H1 (cell line): ENCODE data around the gene WDR7. TPM values are rescaled to one million over a fixed set of nuclear protein-coding genes. Genes with fewer than 3 reads are reported as not detected.
A peak's percentile ranks its signal among the peaks of the same experiment; 100 is the strongest.

ENCODE experiments used
- CTCF ChIA-PET: fragments of 300-600 bp; sonication (Branson Sonifier 250); formaldehyde crosslinking; loops from one replicate; lab custom pipeline; 2021; ENCODE audit not compliant: partially characterized antibody; lab: Charles Lee
- POLR2A ChIA-PET: fragments of 300-600 bp; sonication (Branson Sonifier 250); formaldehyde crosslinking; loops from one replicate; lab custom pipeline; 2021; ENCODE audit warnings: inconsistent platforms; ENCODE audit not compliant: partially characterized antibody; lab: Charles Lee
- DNase-seq, 2 experiments: peaks; one replicate each; pipeline versions ENCODE4 v3.0.0 to v3.0.0-alpha.2; 2010 to 2022; ENCODE audit warnings: low spot score in 2 of 2, low read depth in 1 of 2, mixed read lengths in 1 of 2
- FAIRE-seq: peaks from 2 replicates; lab custom pipeline; 2011; peaks lifted over from hg19 to GRCh38; lab: Jason Lieb, UNC
- H2AFZ ChIP-seq: 2 replicates; pipeline ENCODE4 v1.8.1; 2012; ENCODE audit warnings: low read length, inconsistent platforms
- H2AK5ac ChIP-seq: 2 replicates; pipeline ENCODE4 v1.6.1; 2013; ENCODE audit warnings: low read depth, low read length
- H2BK120ac ChIP-seq: replicated peaks from 2 replicates; pipeline ENCODE3; 2013; ENCODE audit warnings: low read depth, low read length, inconsistent platforms
- H2BK12ac ChIP-seq: 2 replicates; pipeline ENCODE4 v1.6.1; 2013; ENCODE audit warnings: low read depth, low read length
- H2BK15ac ChIP-seq: 2 replicates; pipeline ENCODE4 v1.6.1; 2013; ENCODE audit warnings: low read length
- H2BK20ac ChIP-seq: 2 replicates; pipeline ENCODE4 v1.6.1; 2013; ENCODE audit warnings: low read length
- H2BK5ac ChIP-seq: 2 replicates; pipeline ENCODE4 v1.6.1; 2013; ENCODE audit warnings: low read depth, low read length
- H3K14ac ChIP-seq: 2 replicates; pipeline ENCODE4 v1.6.1; 2013; ENCODE audit warnings: inconsistent platforms; ENCODE audit not compliant: insufficient read length
- H3K18ac ChIP-seq: 2 replicates; pipeline ENCODE4 v1.6.1; 2013; ENCODE audit warnings: low read length; ENCODE audit errors: extremely low read depth
- H3K23ac ChIP-seq: 2 replicates; pipeline ENCODE4 v1.6.1; 2013; ENCODE audit warnings: inconsistent platforms; ENCODE audit not compliant: insufficient read length
- H3K23me2 ChIP-seq: 2 replicates; pipeline ENCODE4 v1.6.1; 2013; ENCODE audit warnings: low read depth, low read length
- H3K27ac ChIP-seq: 2 replicates; pipeline ENCODE4 v1.6.1; 2011; ENCODE audit warnings: low read depth, low read length, inconsistent platforms
- H3K27me3 ChIP-seq, 4 experiments: replicated peaks in 1 of 4; 1 replicate in 1 of 4; 2 replicates in 3 of 4; pipeline versions ENCODE4 v1.6.1 to v1.8.1; 2011 to 2013; ENCODE audit warnings: low read length in 3 of 4, mild to moderate bottlenecking in 3 of 4, inconsistent platforms in 2 of 4, mixed read lengths in 2 of 4, moderate library complexity in 1 of 4; ENCODE audit not compliant: control insufficient read depth in 3 of 4, insufficient read depth in 3 of 4; ENCODE audit errors: extremely low read depth in 1 of 4
- H3K36me3 ChIP-seq, 4 experiments: 2 replicates each; pipeline versions ENCODE4 v1.6.1 to v1.8.1; 2011 to 2013; ENCODE audit warnings: mild to moderate bottlenecking in 4 of 4, low read length in 3 of 4, moderate library complexity in 2 of 4, control low read depth in 1 of 4, inconsistent platforms in 1 of 4; ENCODE audit not compliant: insufficient read depth in 4 of 4, control insufficient read depth in 2 of 4
- H3K4ac ChIP-seq: replicated peaks from 2 replicates; pipeline ENCODE3; 2013; ENCODE audit warnings: low read length, low read depth, mixed read lengths, inconsistent platforms; ENCODE audit not compliant: insufficient read length
- H3K4me1 ChIP-seq, 4 experiments: replicated peaks in 1 of 4; 1 replicate in 1 of 4; 2 replicates in 3 of 4; pipeline versions ENCODE4 v1.6.1 to v1.8.1; 2011 to 2013; ENCODE audit warnings: low read length in 3 of 4, inconsistent platforms in 2 of 4, mixed read lengths in 1 of 4; ENCODE audit not compliant: insufficient read depth in 4 of 4, control insufficient read depth in 3 of 4
- H3K4me2 ChIP-seq, 2 experiments: 2 replicates each; pipeline versions ENCODE4 v1.6.1 to v1.8.1; 2011 to 2013; ENCODE audit warnings: low read depth in 2 of 2, low read length in 2 of 2, control low read depth in 1 of 2, inconsistent platforms in 1 of 2, mild to moderate bottlenecking in 1 of 2; ENCODE audit not compliant: insufficient read depth in 1 of 2
- H3K4me3 ChIP-seq, 4 experiments: fragments of 200-600, 300-600 bp in 1 of 4; sonication (generic), shearing (Covaris generic), sonication (Bioruptor Twin) in 1 of 4; 2 replicates each; pipeline versions ENCODE4 v1.5.1 to v1.8.1; 2011 to 2016; ENCODE audit warnings: low read length in 4 of 4, low read depth in 3 of 4, control low read depth in 2 of 4, inconsistent platforms in 2 of 4, mild to moderate bottlenecking in 2 of 4, mixed read lengths in 1 of 4, moderate library complexity in 1 of 4; ENCODE audit not compliant: insufficient read depth in 2 of 4; ENCODE audit errors: extremely low read depth in 1 of 4
- H3K56ac ChIP-seq: replicated peaks from 2 replicates; pipeline ENCODE3; 2013; ENCODE audit warnings: low read depth, mild to moderate bottlenecking, mixed read lengths, low read length, inconsistent platforms; ENCODE audit not compliant: insufficient read length
- H3K79me1 ChIP-seq: 2 replicates; pipeline ENCODE4 v1.6.1; 2013; ENCODE audit warnings: low read depth, low read length, control low read depth
- H3K79me2 ChIP-seq, 2 experiments: 2 replicates each; pipeline versions ENCODE4 v1.6.1 to v1.8.1; 2012 to 2013; ENCODE audit warnings: low read length in 2 of 2, mild to moderate bottlenecking in 2 of 2, inconsistent platforms in 1 of 2; ENCODE audit not compliant: insufficient read depth in 2 of 2, control insufficient read depth in 1 of 2
- H3K9ac ChIP-seq, 4 experiments: replicated peaks in 1 of 4; 1 replicate in 1 of 4; 2 replicates in 3 of 4; pipeline versions ENCODE4 v1.6.1 to v1.8.1; 2011 to 2013; ENCODE audit warnings: low read depth in 3 of 4, low read length in 3 of 4, control low read depth in 2 of 4, mild to moderate bottlenecking in 2 of 4, moderate library complexity in 2 of 4, inconsistent platforms in 1 of 4; ENCODE audit errors: extremely low read depth in 1 of 4
- H3K9me3 ChIP-seq, 2 experiments: 2 replicates each; pipeline versions ENCODE4 v1.6.1 to v1.8.1; 2012 to 2013; ENCODE audit warnings: mild to moderate bottlenecking in 2 of 2, moderate library complexity in 2 of 2, control low read depth in 1 of 2, inconsistent platforms in 1 of 2, low read depth in 1 of 2, low read length in 1 of 2, mixed read lengths in 1 of 2; ENCODE audit not compliant: insufficient read depth in 2 of 2
- H4K20me1 ChIP-seq, 2 experiments: replicated peaks in 1 of 2; 2 replicates each; pipeline versions ENCODE3 to v1.8.1; 2011 to 2013; ENCODE audit warnings: inconsistent platforms in 2 of 2, low read length in 2 of 2, mild to moderate bottlenecking in 1 of 2; ENCODE audit not compliant: insufficient read depth in 2 of 2, control insufficient read depth in 1 of 2
- H4K5ac ChIP-seq: 2 replicates; pipeline ENCODE4 v1.6.1; 2013; ENCODE audit warnings: low read length, low read depth, mixed read lengths, inconsistent platforms; ENCODE audit not compliant: insufficient read length
- H4K8ac ChIP-seq: 2 replicates; pipeline ENCODE4 v1.8.0; 2013; ENCODE audit warnings: mild to moderate bottlenecking, moderate library complexity, low read length, inconsistent platforms; ENCODE audit not compliant: insufficient read depth; ENCODE audit errors: extremely low read depth
- H4K91ac ChIP-seq: replicated peaks from 2 replicates; pipeline ENCODE3; 2013; ENCODE audit warnings: low read length, mixed read lengths, inconsistent platforms; ENCODE audit not compliant: insufficient read length
- ATF3 ChIP-seq: IDR thresholded peaks from 2 replicates; pipeline ENCODE4 v1.6.1; 2011; ENCODE audit warnings: low read depth, mild to moderate bottlenecking, low read length; ENCODE audit not compliant: insufficient read depth
- CBX5 ChIP-seq: fragments of 300-800, 300-1000 bp; sonication (generic); IDR thresholded peaks from 2 replicates; pipeline ENCODE4 v1.7.1; 2016; ENCODE audit warnings: antibody characterized with exemption, low read length, low read depth
- HDAC6 ChIP-seq: IDR thresholded peaks from one replicate; pipeline ENCODE4 v1.7.1; 2012; ENCODE audit warnings: low read depth, mild to moderate bottlenecking, inconsistent platforms, low read length, moderate library complexity
- JUND ChIP-seq: IDR thresholded peaks from 2 replicates; pipeline ENCODE4 v1.6.1; 2011; ENCODE audit warnings: mild to moderate bottlenecking, improper control_type of control experiment, low read length
- MAFK ChIP-seq: IDR thresholded peaks from 2 replicates; pipeline ENCODE4 v1.6.1; 2012; ENCODE audit warnings: low read depth, mild to moderate bottlenecking, improper control_type of control experiment, low read length
- MAX ChIP-seq: IDR thresholded peaks from 2 replicates; pipeline ENCODE4 v1.6.1; 2012; ENCODE audit warnings: inconsistent platforms
- POU5F1 ChIP-seq: IDR thresholded peaks from 2 replicates; pipeline ENCODE4 v1.6.1; 2011; ENCODE audit warnings: low read depth, mild to moderate bottlenecking, low read length, moderate library complexity
- RXRA ChIP-seq: IDR thresholded peaks from 2 replicates; pipeline ENCODE4 v1.6.1; 2011; ENCODE audit warnings: low read depth, mild to moderate bottlenecking, low read length, moderate library complexity; ENCODE audit not compliant: insufficient read depth
- TAF7 ChIP-seq: optimal IDR thresholded peaks from 2 replicates; pipeline ENCODE3; 2011; ENCODE audit warnings: low read depth, mild to moderate bottlenecking, inconsistent platforms, low read length, moderate library complexity, borderline replicate concordance
- YY1 ChIP-seq: IDR thresholded peaks from 2 replicates; pipeline ENCODE4 v1.6.1; 2011; ENCODE audit warnings: low read depth, mild to moderate bottlenecking, low read length
- ZNF274 ChIP-seq: IDR thresholded peaks from 2 replicates; pipeline ENCODE4 v1.7.0; 2012; ENCODE audit warnings: low read length, borderline replicate concordance; ENCODE audit errors: extremely low read depth
- WGBS, 2 experiments: shearing (Covaris generic) in 1 of 2; methylation state at CpG; one replicate each; pipeline versions ENCODE4 v1.1.6 to v1.1.7; 2013 to 2015; ENCODE audit warnings: low lambda C conversion rate in 2 of 2, mixed read lengths in 2 of 2, inconsistent platforms in 1 of 2, low coverage in 1 of 2, missing lambda C conversion rate in 1 of 2; ENCODE audit not compliant: insufficient replicate concordance in 2 of 2, insufficient coverage in 1 of 2, insufficient read length in 1 of 2; ENCODE audit errors: extremely low coverage in 1 of 2, missing lambda C conversion rate in 1 of 2; 5-methylcytosine and 5-hydroxymethylcytosine counted together
- polyA plus RNA-seq, 7 experiments: library from polyadenylated mRNA; depleted of rRNA in 3 of 7; stranded (reverse) in 5 of 7; unstranded in 2 of 7; fragments of >200 nt in 5 of 7; fragments of 200-250 nt in 2 of 7; gene quantifications; 1 replicate in 5 of 7; 2 replicates in 1 of 7; 4 replicates in 1 of 7; pipeline versions ENCODE4 v1.2.1 to v1.2.3, GENCODE V29; 2011 to 2013; ENCODE audit warnings: missing spikeins in 2 of 7, mixed read lengths in 2 of 7
- total RNA-seq: library from RNA; stranded (reverse); fragmentation: NEBNext Ultra II Directional; extraction: Animal tissue kit (Norgen Biotek cat#: 25700); gene quantifications from 2 replicates; pipeline ENCODE4 v1.2.1, GENCODE V29; 2021

The WDR7 gene
- total and polyA plus RNA-seq, 2 of the 8 experiments (the other 6 are each of a cell fraction or from before 2014, with no cell fraction given), result 5.5 to 15.2 TPM

DNA sequence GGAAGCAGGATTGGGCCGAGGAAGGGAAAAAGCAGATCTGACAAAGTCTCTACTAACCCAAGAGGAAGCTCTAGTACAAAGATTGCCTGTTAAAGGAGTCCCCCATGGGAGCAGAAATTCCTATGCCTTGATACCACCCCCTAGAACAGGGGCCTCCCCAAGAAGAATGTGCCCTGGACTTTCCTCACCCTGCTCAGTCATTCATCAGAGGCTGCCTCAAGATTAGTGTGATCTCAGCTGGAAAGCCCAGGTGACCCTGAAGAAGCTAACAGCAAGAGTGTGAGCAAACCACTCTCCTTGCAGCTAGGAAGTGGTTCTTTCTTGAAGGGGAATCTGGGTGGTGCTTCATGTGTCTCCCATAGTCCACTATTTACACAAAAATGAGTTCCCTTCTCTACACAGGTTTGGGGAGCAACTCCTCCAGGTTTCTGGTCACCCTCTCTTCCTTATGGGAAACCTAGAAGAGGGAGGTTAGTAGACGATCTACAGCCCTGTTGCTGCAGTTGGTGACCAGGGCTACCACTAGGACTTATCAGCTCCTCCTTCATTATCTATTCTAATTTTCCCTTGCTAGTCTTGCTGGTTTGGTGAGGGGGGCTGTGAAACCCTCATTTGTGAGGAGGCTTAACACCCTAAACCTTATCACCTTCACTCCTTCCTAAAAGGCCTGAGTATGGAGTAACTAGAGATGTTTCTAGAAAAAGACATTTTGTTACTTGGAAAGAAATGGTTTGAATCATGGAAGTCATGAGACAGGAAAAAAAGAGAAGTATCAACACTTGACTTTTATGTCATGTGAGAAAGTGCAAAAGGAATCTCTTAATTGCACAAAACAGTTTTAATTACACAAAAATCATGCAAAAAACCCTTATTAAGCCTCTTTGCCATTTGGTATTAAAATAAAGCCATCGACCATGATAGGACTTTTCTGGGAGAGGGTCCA, 2.9 kb upstream of the WDR7 start:
- Histone ChIP-seq H3K79me2 (peaks cover 0 to 15% of the 10 kb centered on the region in 2 experiments; a peak in 2 of 4 replicates), H3K4me3 (no peak overlapping the region), H4K91ac (no peak overlapping the region), H4K20me1 (peaks cover 0 to 5% of the 10 kb centered on the region in 2 experiments), H3K79me1 (peaks cover 4% of the 10 kb centered on the region; the same call in 1 of the 2 replicates), H3K4me2 (no peak overlapping the region), H3K56ac (no peak overlapping the region), H4K8ac (no peak overlapping the region), H3K27me3 (no peaks in the 10 kb centered on the region), H2AK5ac (no peak overlapping the region), H2BK12ac (no peak overlapping the region), H3K36me3 (no peaks in the 10 kb centered on the region), H3K9ac (peak overlapping the region in 1 of 4 experiments; percentile 13; a peak in 1 of 7 replicates), H2BK20ac (no peak overlapping the region), H3K27ac (no peak overlapping the region), H3K14ac (no peak overlapping the region), H3K9me3 (no peaks in the 10 kb centered on the region), H3K18ac (no peak overlapping the region), H2BK15ac (no peak overlapping the region), H3K4ac (no peak overlapping the region), H2AFZ (no peak overlapping the region), H2BK5ac (no peak overlapping the region), H3K23me2 (peaks cover 9% of the 10 kb centered on the region), H4K5ac (no peak overlapping the region), H3K23ac (no peak overlapping the region), H2BK120ac (no peak overlapping the region), H3K4me1 (peaks cover 0 to 2% (median 0%) of the 10 kb centered on the region in 4 experiments; a peak in 1 of 7 replicates)
- ChIA-PET POLR2A (interaction anchor here (2.0 kb wide), 1 partner anchor 10 kb away, joined by 7 read pairs; the partner anchor contains the start of gene TXNL1), CTCF (interaction anchor here (0.7 to 3.3 kb wide), 4 partner anchors 8 to 14 kb away, joined by 3 to 18 read pairs (median 4); partner anchors contain the start of gene TXNL1)
- WGBS, 2 experiments, result 87% methylated on average over 3 of the region's 3 CpGs; no CpG with 5 or more reads in 1 of the 2 experiments
- no peak for DNase-seq
- no peak for FAIRE-seq
- no peak for TF ChIP-seq POU5F1
- TF ChIP-seq MAFK, result no peak
- no peak for TF ChIP-seq TAF7
- no peak for TF ChIP-seq ZNF274
- no peak for TF ChIP-seq YY1
- TF ChIP-seq HDAC6, result no peak
- no peak for TF ChIP-seq ATF3
- no peak for TF ChIP-seq RXRA
- TF ChIP-seq JUND, result no peak
- TF ChIP-seq CBX5, result no peak
- no peak for TF ChIP-seq MAX
